NB4 (cell line): ENCODE measurements around the gene PREPL.

Source experiments
- MYC ChIP-seq: IDR thresholded peaks from 2 replicates; pipeline ENCODE4 v1.6.1; 2011; ENCODE audit warnings: low read depth, low read length
- TF ChIP-seq, protein P1 (sequence below): IDR thresholded peaks from one replicate; pipeline ENCODE4 v1.5.1; 2012; ENCODE audit warnings: low read depth, low read length
- TF ChIP-seq, protein P2 (sequence below): IDR thresholded peaks from 2 replicates; pipeline ENCODE4 v1.6.1; 2011; ENCODE audit warnings: low read depth, low read length

DNA sequence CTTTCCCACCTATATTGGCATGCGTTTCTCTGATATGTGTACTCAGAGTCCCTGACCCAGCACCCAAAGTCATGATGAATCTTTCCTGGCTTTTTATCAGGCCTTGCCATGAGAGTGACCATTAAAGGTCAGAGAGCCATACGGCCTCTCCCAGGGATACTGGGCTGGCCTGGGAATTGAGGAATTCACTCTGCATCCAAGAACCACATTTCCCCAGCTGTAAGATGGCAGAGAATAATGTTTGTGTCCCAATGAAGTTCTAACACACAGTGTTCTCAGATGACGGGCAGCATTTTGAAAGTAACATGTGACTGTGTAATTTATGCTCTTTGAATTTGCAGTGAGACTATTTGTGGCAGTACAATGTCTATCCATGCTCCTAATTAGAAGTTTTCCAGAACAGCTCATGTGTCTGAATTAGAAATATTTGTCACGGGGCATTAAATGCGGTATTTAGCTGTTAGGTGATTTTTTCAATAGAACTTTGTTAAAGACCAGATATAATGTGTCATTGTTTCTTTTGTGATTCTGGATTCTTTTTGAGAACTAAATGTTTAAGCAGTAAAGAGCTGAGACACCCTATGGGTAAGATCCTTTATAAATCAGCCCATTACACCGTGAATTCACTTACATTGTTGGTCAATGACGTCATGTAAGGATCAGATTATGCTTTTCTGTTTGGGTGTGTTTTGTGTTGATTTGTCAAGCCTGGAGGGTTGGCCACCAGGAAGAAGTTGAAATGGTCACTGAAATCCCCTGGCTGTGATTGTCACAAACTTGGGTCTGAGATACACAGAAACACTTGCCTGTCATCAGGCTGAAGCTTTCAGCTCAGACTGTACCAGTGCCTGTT is 93.3 kb downstream of the PREPL start:
- TF ChIP-seq, protein P1, sequence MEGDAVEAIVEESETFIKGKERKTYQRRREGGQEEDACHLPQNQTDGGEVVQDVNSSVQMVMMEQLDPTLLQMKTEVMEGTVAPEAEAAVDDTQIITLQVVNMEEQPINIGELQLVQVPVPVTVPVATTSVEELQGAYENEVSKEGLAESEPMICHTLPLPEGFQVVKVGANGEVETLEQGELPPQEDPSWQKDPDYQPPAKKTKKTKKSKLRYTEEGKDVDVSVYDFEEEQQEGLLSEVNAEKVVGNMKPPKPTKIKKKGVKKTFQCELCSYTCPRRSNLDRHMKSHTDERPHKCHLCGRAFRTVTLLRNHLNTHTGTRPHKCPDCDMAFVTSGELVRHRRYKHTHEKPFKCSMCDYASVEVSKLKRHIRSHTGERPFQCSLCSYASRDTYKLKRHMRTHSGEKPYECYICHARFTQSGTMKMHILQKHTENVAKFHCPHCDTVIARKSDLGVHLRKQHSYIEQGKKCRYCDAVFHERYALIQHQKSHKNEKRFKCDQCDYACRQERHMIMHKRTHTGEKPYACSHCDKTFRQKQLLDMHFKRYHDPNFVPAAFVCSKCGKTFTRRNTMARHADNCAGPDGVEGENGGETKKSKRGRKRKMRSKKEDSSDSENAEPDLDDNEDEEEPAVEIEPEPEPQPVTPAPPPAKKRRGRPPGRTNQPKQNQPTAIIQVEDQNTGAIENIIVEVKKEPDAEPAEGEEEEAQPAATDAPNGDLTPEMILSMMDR, result no peak
- no peak for TF ChIP-seq MYC
- TF ChIP-seq, protein P2, sequence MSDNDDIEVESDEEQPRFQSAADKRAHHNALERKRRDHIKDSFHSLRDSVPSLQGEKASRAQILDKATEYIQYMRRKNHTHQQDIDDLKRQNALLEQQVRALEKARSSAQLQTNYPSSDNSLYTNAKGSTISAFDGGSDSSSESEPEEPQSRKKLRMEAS, result no peak
